Amniotic stem cell (primary cell): ENCODE measurements around the gene APLP2.
"Not testable (repeated sequence)": the region's sequence is repeated elsewhere in the genome, so short reads cannot be mapped to it uniquely, and the experiment has no call there.

Source experiments
- DNase-seq: peaks from one replicate; lab custom pipeline; 2025; lab: John Stamatoyannopoulos, UW

The APLP2 gene

GRCh38 chr11:130091169-130091568 is 21.5 kb downstream of the APLP2 start:
- not testable (repeated sequence) for DNase-seq

GRCh38 chr11:130092661-130093060 is 23.0 kb downstream of the APLP2 start:
- DNase-seq = no peak

- no peak for DNase-seq
Measured at GRCh38 chr11:130094614-130095013, 24.9 kb downstream of the APLP2 start.

GRCh38 chr11:130095326-130095725 is 25.6 kb downstream of the APLP2 start:
- DNase-seq = no peak

- no peak for DNase-seq
Measured at GRCh38 chr11:130096042-130096441, 26.3 kb downstream of the APLP2 start.

- DNase-seq = no peak
Measured at GRCh38 chr11:130096823-130097222, 27.1 kb downstream of the APLP2 start.

- no peak for DNase-seq
Measured at GRCh38 chr11:130097285-130097684, 27.6 kb downstream of the APLP2 start.

- DNase-seq = no peak
Measured at GRCh38 chr11:130099356-130099755, 29.7 kb downstream of the APLP2 start.

- DNase-seq = no peak
Measured at GRCh38 chr11:130100381-130101095, 30.8 kb downstream of the APLP2 start.

- no peak for DNase-seq
Measured at GRCh38 chr11:130101661-130102060, 32.0 kb downstream of the APLP2 start.

GRCh38 chr11:130102301-130103249 is 32.9 kb downstream of the APLP2 start:
- no peak for DNase-seq

GRCh38 chr11:130103296-130103814 is 33.7 kb downstream of the APLP2 start:
- peak; percentile 83 for DNase-seq

- DNase-seq = no peak
Measured at GRCh38 chr11:130106381-130106780, 36.7 kb downstream of the APLP2 start.

GRCh38 chr11:130108671-130109070 is 39.0 kb downstream of the APLP2 start:
- not testable (repeated sequence) for DNase-seq

GRCh38 chr11:130109386-130109785 is 39.7 kb downstream of the APLP2 start:
- no peak for DNase-seq

GRCh38 chr11:130110339-130111108 is 40.8 kb downstream of the APLP2 start:
- no peak for DNase-seq

GRCh38 chr11:130112071-130112830 is 42.6 kb downstream of the APLP2 start:
- no peak for DNase-seq

- DNase-seq = no peak
Measured at GRCh38 chr11:130114281-130114680, 44.6 kb downstream of the APLP2 start.

- DNase-seq = no peak
Measured at GRCh38 chr11:130114726-130115125, 45.0 kb downstream of the APLP2 start.

GRCh38 chr11:130115218-130115617 is 45.5 kb downstream of the APLP2 start:
- DNase-seq = no peak

- no peak for DNase-seq
Measured at GRCh38 chr11:130118165-130118564, 48.5 kb downstream of the APLP2 start.
